Measurements from ENCODE around the gene ANHX. TPM values are rescaled to one million over a fixed set of nuclear protein-coding genes. Genes with fewer than 3 reads are reported as not detected.
A peak's percentile ranks its signal among the peaks of the same experiment; 100 is the strongest.
"Not testable (repeated sequence)": the region's sequence is repeated elsewhere in the genome, so short reads cannot be mapped to it uniquely, and the experiment has no call there.

ANHX gene
- not detected for total RNA-seq
- long read RNA-seq, donor 1: 0 reads
- long read RNA-seq, donor 2: 0 reads

DNA sequence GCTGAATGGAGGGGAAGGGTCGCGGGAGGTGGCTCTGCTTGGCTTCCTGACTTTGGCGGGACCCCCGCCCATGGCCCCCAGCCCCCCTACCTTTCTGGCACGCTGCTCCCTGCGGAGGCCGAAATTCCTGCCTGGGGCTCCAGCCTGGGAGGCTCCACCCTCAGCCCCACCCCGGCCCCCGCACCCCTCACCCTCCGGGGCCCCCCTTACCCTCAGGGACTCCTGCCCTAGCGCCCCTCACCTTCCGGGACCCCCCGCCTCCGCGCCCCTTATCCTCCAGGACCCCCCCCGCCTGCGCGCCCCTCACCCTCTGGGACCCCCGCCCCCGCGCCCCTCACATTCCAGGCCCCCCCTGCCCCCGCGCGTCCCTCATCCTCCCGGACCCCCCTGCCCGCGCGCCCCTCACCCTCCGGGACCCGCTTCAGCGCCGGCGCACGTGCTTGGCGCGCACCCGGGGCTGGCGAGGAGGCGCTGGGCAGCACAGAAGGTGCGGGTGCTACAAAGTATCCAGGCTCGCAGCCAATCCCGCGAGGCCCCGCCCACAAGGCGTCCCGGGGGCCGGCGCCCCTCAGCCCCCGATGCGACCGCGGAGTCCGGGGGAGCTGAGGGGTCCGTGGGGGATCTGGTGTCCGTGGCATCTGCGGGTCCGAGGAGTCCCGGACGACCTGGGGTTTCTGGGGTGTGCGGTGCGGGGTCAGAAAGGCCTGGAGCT, at the start of gene ANHX:
Gene ANHX, minus strand, starts transcription at position 477 of the 712 bp plus-strand sequence. CDS start 1,521 bp downstream, outside the sequence.
- peak; percentile 63 for DNase-seq (ENCODE audit: low spot score)
- intact Hi-C loops (cut with DNase I): no loop called here

DNA sequence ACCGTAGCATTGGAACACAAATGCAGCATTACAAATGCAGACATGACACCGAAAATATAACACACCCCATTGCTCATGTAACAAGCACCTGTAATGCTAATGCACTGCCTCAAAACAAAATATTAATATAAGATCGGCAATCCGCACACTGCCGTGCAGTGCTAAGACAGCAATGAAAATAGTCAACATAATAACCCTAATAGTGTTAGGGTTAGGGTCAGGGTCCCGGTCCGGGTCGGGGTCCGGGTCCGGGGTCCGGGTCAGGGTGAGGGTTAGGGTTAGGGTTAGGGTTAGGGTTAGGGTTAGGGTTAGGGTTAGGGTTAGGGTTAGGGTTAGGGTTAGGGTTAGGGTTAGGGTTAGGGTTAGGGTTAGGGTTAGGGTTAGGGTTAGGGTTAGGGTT, 29.0 kb upstream of the ANHX start:
- DNase-seq (ENCODE audit: low spot score); intact Hi-C loops (cut with DNase I): not testable (repeated sequence)

DNA sequence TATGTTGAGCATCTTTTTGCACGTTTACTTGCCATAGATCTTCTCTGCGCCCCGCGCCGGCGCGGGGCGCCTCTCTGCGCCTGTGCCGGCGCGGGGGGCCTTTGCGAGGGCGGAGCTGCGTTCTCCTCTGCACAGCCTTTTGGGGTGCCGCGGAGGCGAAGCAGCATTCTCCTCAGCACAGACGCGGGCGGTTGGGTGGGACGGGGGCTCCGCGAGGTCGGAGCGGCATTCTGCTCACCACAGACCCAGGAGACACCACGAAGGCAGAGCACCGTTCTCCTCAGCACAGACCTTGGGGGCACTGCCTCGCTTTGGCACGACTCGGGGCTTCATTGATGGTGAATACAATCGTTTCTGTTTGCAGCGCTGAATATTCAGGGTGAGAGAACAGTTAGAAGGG, 28.5 kb upstream of the ANHX start:
- intact Hi-C loops (cut with DNase I): no loop called here
- DNase-seq (ENCODE audit: low spot score): no peak

DNA sequence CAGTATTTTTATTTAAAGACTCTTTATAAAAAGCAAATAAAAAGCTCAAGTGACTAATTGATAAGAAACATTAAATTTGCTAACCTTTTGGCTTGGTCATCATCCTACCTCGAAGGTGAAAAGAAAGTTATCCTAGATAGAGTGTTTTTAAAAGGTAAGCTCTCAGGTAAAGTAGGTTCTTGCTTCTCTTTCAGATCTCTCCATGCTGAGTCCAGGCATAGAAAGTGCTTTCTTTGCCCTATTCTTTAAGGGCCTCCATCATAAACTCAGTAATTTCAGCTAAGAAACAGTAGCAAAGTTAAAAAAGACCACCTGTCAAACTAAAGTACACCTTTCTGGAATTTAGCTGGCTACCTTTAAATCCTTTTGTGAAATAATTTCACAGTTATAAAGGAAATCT, 20.6 kb upstream of the ANHX start:
- intact Hi-C loops (cut with DNase I): no loop called here

DNA sequence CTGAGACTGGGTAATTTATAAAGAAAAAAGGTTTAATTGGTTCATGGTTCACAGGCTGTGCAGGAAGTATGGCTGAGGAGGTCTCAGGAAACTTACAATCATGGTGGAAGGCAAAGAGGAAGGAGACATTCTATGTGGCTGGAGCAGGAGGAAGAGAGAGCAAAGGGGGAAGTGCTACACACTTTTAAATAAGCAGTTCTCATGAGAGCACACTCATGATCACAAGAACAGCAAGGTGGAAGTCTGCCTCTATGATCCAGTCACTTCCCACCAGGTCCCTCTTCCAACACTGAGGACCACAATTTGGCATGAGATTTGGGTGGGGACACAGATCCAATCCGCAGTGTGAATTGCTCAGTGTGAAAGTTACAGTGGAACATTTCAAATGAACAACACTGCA, 20.2 kb upstream of the ANHX start:
- intact Hi-C loops (cut with DNase I); DNase-seq (ENCODE audit: low spot score): not testable (repeated sequence)

More for the DNA sequence above, 20.6 kb upstream of the ANHX start:
- no peak for DNase-seq (ENCODE audit: low spot score)

DNA sequence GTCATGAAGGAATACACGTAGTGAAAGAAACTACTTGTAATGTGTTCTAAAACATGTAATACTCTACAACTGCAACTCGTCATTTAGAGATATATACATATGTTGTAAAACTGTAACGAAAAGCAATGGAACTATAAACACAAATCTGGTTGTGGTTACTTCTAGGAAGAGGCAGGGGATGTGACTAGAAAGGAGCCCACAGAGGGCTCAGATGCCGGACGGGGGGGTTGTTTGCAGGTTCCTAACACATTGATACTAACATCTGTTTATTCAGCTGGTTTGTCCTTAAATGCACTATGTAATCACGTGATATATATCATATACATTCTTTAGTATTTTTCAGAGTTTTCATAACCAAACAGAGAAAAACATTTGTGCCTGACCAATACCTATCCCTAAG, 16.1 kb upstream of the ANHX start:
- DNase-seq (ENCODE audit: low spot score): no peak

DNA sequence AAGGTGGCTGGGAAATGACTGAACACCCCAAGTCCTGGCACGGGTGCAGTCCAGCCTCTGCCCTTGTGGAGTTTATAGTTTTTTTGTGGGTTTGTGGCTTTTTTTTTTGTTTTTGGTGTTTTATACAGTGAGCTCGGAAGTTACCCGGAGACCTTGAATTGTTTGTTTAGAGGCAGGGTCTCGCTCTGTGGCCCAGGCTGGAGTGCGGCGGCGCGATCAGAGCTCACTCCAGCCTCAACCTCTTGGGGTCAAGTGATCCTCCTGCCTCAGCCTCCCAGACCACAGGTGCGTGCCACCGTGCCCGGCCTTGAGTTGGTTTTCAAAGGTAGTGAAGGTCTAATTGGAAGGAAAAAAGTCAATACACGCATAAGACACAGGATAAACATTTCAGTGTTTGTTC, 879 bp upstream of the ANHX start:
- intact Hi-C loops (cut with DNase I): no loop called here
- no peak for DNase-seq (ENCODE audit: low spot score)

More for the DNA sequence above, 16.1 kb upstream of the ANHX start:
- intact Hi-C loops (cut with DNase I): no loop called here

DNA sequence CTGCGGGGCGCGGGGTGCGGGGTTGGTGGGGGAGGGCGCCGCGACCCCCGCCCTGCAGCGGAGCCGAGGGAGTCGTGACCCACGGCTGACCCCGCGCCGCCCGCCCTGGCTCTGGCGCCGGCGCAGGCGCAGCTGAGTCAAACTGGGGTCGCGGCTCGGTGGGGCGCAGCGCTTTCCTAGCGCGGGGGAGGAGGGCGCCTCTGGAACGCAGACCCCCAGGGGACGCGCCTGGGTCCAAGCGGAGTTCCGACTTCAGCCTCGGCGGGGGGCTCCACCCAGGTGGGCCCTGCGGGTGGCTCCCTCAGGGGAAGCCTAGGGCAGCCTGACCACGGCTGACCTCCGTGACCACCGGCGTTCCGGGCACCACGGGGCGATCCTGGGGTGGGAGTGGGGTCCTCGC, 467 bp upstream of the ANHX start:
- intact Hi-C loops (cut with DNase I): no loop called here
- DNase-seq (ENCODE audit: low spot score): peak; percentile 74

DNA sequence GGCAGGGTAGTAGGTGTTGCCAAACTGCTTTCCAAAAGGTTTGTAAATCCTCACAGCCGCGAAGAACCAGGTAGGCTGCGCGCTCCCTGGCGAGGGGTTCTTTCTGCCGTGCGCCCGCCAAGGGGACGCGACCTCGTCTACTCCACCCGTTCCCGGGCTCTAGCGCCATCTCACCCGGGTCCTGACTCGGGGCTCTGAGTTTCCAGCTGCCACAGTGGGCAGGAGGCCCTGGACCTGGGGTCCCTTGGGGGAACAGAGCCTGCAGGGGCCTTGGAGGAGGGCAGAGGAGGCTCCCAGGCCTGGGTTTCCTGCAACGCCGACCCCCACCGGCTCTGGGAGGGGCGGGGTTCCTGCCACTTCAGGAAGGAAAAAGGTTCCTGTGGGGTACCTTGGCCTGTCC, 706 bp downstream of the ANHX start:
- DNase-seq (ENCODE audit: low spot score): no peak
- intact Hi-C loops (cut with DNase I): no loop called here

DNA sequence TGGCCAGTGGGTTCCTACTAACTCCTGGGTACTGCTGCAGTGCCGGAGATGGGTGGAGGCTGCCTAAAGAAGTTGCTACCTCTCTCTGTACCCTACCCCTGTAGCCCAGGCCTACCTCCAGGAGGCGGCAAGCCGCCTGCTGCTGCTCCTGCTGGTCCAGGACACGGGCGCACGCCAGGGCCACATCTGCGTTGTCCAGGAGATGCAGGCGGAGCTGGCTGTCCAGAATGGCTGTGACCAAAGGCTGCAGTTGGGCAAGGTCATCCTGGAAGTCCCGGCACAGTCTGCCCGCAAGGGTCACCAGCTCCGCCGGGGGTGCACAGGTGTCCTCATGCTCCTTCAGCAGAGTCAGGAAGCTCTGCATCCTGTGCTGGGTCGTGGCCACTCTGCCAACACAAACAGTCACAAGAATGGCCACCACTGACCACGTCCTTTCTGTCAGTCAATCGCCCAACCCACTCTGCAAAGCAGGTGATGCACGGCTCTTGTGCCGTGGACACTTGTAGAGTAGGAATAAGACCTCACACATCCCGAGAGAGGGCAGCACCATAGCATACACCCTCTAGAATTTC, 1.6 kb downstream of the ANHX start:
- no peak for DNase-seq (ENCODE audit: low spot score)
- intact Hi-C loops (cut with DNase I): no loop called here

DNA sequence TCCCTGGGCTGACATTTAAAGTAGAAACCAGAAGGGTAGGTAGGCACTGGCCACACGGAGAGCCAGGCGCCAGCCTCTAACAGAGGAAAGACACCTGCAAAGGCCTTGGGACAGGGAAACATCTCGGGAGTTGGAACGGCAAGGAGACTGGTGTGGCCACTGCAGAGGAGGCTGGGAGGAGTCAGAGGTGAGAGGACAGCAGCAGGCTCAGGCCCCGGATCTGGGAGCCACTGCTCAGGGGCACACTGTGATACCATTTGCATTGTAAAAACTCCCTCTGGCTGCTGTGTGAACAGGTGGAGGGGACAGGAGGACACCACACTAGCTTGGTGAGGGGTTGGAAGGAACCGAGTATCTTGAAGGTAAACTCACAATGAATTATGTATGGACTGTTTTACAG, 2.7 kb downstream of the ANHX start:
- DNase-seq (ENCODE audit: low spot score): no peak
- intact Hi-C loops (cut with DNase I): no loop called here

DNA sequence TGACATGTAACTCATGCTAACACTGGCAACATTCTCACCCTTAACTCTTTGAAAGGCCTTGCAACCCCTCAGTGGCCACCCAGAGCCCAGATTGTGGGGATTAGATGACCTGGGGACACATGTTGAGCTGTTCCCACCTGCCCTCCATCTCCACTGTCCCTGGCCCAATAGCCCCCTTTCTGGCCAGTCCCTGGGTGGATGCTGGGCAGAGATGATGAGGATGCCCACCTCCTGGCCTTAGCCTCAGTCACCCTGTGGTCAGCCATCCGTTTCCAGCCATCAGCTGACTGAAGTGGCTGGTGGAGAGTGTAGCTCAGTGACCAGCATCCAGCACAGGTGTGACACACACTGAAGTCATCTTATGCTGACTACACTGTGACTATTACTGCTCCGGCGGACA, 4.7 kb downstream of the ANHX start:
- no peak for DNase-seq (ENCODE audit: low spot score)
- intact Hi-C loops (cut with DNase I): no loop called here

DNA sequence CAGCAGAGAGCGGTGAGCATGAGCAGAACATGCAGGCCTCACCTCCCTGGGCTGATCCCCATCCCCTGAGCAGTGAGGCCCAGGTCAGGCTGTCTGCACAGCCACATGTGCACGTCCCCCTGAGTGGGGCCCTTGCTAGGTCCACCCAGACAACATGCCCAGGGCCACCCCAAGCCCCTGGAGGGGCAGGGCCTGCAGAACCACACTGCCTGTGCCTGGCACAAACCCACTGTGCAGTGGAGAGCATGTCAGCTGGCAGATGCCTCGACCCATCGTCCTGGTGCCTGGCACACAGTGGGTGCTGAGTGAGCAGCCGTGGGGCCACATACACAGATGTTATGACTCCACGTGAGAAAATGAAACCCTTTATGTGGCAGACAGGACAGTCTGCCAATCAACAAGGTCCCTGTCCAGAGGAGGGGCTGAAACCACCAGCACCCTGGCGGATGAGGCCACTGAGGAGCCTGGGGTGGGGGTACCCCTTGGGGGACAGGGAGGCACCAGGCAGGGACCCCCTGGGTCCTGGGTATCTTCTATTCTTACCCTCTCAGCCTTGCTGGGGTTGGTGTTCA, 8.3 kb downstream of the ANHX start:
- intact Hi-C loops (cut with DNase I): no loop called here
- no peak for DNase-seq (ENCODE audit: low spot score)

DNA sequence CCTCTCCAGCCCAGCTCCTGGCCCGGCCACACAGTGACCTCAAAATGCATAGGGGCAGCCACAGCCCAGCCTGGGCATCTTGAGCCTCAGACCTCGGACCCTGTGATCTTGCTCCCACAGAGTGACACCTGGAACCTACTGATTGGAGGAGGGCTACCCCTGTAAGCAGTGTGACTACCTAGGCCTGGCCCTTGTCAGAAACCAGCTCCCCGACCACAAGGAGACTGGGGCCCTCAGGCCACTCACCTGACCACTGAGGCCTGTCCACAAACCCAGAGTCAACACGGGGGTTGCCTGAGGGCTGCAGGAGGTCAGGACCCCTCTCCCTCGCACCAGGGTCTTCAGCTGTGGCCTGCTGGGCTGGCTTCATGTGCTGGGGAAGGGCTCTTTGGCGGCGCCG, 9.0 kb downstream of the ANHX start:
- no peak for DNase-seq (ENCODE audit: low spot score)
- intact Hi-C loops (cut with DNase I): no loop called here

DNA sequence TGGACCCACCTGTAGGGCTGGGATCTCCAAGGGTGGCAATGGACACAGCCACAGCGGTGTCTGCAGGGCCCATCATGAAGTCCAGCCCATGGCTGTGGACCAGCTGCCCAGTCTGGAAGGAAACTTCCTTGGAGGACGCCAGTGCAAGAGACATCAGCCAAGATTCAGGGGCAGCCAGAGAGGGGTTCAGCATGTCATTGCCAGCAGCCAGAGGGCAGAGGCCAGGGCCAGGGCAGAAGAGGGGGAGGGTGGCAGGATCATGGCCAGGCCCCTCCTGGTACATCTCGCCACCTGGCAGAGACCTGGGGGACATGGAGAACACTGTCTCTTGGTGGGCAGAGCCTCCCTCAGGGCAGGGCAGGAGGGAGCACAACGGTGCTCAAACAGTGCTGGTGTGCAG, 10.2 kb downstream of the ANHX start:
- no peak for DNase-seq (ENCODE audit: low spot score)
- intact Hi-C loops (cut with DNase I): no loop called here

DNA sequence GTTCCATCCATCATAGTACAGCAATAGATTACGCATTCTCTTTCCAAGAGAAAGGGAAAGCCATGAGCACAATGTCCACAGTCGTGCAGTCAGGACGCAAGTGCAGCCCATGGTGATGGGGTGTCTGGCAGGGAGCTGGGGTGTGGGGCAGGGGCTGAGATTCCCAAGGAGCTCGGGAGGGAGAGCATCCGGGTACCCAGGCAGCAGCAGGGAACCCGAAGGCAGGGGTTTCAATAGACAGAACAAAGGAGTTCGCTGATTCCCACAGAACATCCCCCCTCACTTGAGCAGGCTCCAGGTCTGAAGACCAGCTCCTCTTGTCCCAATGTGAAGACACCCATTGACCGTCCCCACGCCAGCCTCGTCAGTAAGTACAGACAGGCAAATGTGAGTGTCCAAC, 13.5 kb downstream of the ANHX start:
- intact Hi-C loops (cut with DNase I): no loop called here
- no peak for DNase-seq (ENCODE audit: low spot score)

DNA sequence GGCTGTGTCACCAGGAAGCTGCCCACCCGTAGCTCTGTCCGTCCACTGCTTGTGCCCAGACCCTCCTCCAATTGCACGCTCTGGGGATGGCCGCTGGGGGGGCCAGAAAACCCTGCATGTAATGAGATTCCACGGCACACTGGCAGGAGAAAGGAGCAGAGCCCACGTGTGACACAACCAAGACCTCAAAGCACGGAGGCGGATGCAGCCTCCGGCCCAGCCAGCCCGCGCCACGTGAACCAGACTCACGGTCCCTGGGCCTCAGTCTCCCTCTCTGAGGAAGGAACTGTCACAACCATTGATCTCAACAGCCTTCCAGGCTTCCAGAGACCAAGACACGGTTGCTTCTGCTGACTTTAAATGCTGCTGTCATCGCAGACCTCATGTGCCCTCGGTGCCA, 14.4 kb downstream of the ANHX start:
- intact Hi-C loops (cut with DNase I): no loop called here
- no peak for DNase-seq (ENCODE audit: low spot score)

DNA sequence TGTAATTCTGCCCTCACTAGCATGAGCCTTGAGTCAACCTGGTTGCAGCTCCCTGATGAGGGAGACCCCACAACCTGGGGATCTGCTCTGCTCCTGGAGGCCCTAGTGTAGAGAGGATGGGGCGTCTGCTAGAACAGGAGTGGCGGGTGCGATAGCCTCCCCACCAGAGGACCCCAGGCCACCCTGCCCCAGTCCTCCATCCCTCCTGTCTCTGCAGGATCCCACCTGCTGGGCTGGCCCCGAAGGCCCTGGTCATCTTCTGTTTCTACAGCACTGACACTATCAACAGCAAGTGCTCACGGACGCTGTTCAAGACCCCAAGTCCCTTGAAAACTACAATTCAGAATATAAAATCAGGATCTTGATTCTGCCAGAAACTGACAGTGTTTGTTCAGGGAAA, 15.2 kb downstream of the ANHX start:
- intact Hi-C loops (cut with DNase I): no loop called here
- DNase-seq (ENCODE audit: low spot score): no peak

DNA sequence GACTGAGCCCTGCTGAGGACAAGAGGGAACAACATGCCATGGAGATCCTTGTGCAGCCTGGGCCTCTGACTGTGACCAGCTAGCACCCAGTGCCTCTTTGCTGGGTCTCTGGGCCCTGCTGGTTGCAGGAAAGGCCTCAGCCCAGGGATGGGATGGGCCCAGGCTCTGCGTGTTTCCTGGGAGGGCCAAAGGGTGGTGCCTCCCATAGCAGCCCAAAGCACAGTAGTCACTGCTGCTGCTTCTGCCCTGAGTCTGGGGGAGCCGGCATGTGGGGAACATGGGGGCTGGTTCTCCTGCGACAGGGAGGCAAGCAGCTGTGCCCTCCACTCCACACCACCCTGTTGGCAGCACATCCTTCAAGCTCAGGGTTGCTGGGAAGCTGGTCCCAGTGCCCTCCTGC, 18.5 kb downstream of the ANHX start:
- intact Hi-C loops (cut with DNase I): no loop called here

DNA sequence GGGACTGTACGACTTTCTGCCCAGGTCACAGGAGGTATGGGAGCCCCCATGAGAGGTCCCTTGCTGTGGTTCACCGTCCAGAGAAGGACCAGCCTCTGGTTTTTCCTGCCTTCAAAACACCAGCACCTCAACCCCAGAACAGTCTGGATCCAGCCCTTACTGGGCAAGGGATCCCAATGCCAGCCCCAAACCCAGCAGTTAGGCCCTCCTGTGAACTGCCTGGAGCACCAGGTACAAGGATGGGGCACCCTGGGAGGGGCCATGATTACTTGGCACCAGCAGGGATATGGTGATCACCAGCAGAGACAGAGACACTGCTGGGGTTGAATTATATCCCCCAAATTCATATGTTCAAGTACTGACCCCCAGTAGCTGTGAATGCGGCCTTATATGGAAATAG, 20.0 kb downstream of the ANHX start:
- intact Hi-C loops (cut with DNase I): no loop called here
- DNase-seq (ENCODE audit: low spot score): no peak

More for the DNA sequence above, 18.5 kb downstream of the ANHX start:
- DNase-seq (ENCODE audit: low spot score): no peak

DNA sequence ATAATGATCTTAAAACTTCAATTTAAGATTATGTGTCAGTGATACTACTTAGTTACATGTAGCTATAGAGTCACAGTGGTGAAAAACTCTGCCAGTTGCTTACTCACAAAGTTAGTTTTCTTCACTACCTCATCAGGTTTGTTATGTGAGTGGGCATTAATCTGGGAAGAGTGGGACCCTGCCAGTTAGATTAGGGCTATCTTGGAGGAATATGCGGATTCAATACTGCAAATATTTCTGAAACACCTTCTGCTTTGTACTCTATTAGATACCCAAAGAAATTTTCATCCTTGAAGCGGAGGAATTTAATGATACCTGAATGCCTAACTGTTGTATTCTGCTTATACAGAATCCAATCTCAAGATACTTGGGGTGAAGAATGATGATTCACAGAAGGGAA, 29.3 kb downstream of the ANHX start:
- intact Hi-C loops (cut with DNase I): loop anchor here in 1 of 2 donors (1.0 kb wide), 1 partner anchor 22 kb away; no protein-coding TSS in a partner anchor

More for the DNA sequence above, 29.3 kb downstream of the ANHX start:
- no peak for DNase-seq (ENCODE audit: low spot score)

All from posterior vena cava (tissue), 2 donors.